ENCODE results near the gene B3GAT3. TPM values are rescaled to one million over a fixed set of nuclear protein-coding genes. Genes with fewer than 3 reads are reported as not detected.

B3GAT3 gene
- total and polyA plus RNA-seq, 2 of the 8 experiments (the other 6 are each of a cell fraction or from before 2014, with no cell fraction given), result 28.0 to 39.0 TPM

- H3K4ac ChIP-seq (replicated peaks; ENCODE audit: insufficient read length, low read depth, low read length), result no peak overlapping the region
- peak; percentile 56; the same call in 1 of the 2 replicates for TF ChIP-seq KDM1A (IDR thresholded peaks at IDR 0.05; ENCODE audit: borderline replicate concordance, low read length)
- TF ChIP-seq, protein P1, sequence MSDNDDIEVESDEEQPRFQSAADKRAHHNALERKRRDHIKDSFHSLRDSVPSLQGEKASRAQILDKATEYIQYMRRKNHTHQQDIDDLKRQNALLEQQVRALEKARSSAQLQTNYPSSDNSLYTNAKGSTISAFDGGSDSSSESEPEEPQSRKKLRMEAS (IDR thresholded peaks at IDR 0.05), result no peak
- H3K14ac ChIP-seq (ENCODE audit: insufficient read length), result no peak overlapping the region
- H3K79me2 ChIP-seq (ENCODE audit: control insufficient read depth in 1 of 2, insufficient read depth in 2 of 2, low read length in 2 of 2), result no peaks in the 10 kb centered on the region
- H3K18ac ChIP-seq (ENCODE audit: extremely low read depth, low read length), result no peak overlapping the region
- H3K9me3 ChIP-seq (ENCODE audit: insufficient read depth in 2 of 2, low read depth in 1 of 2, low read length in 1 of 2), result no peaks in the 10 kb centered on the region
- H3K56ac ChIP-seq (replicated peaks; ENCODE audit: insufficient read length, low read depth, low read length), result no peak overlapping the region
- no peak overlapping the region for H2BK15ac ChIP-seq (ENCODE audit: low read length)
- H4K5ac ChIP-seq (ENCODE audit: insufficient read length, low read depth, low read length), result no peak overlapping the region
- H2AK5ac ChIP-seq (ENCODE audit: low read depth, low read length), result no peak overlapping the region
- no peak overlapping the region for H2BK20ac ChIP-seq (ENCODE audit: low read length)
- H3K23me2 ChIP-seq (ENCODE audit: low read depth, low read length), result peaks cover 9% of the 10 kb centered on the region; the same call in 1 of the 2 replicates
- H3K4me1 ChIP-seq (replicated peaks in 1 of 4; ENCODE audit: control insufficient read depth in 3 of 4, insufficient read depth in 4 of 4, low read length in 3 of 4), result peaks cover 3 to 23% (median 12%) of the 10 kb centered on the region in 4 experiments
- no peak overlapping the region for H2BK120ac ChIP-seq (replicated peaks; ENCODE audit: low read depth, low read length)
- H2BK12ac ChIP-seq (ENCODE audit: low read depth, low read length), result no peak overlapping the region
- 89% methylated on average over 6 of the region's 6 CpGs; no CpG with 5 or more reads in 1 of the 2 experiments for WGBS, 2 experiments (ENCODE audit: extremely low coverage in 1 of 2, insufficient coverage in 1 of 2, insufficient read length in 1 of 2, insufficient replicate concordance in 2 of 2, low coverage in 1 of 2, low lambda C conversion rate in 2 of 2, missing lambda C conversion rate in 1 of 2)
- H2AFZ ChIP-seq (ENCODE audit: low read length), result no peak overlapping the region
- no peak overlapping the region for H4K91ac ChIP-seq (replicated peaks; ENCODE audit: insufficient read length, low read length)
- H3K36me3 ChIP-seq (ENCODE audit: control insufficient read depth in 2 of 4, insufficient read depth in 4 of 4, low read length in 3 of 4), result no peaks in the 10 kb centered on the region; a peak in 2 of 8 replicates
- H3K79me1 ChIP-seq (ENCODE audit: low read depth, low read length), result no peaks in the 10 kb centered on the region
- H3K27me3 ChIP-seq (replicated peaks in 1 of 4; ENCODE audit: control insufficient read depth in 3 of 4, extremely low read depth in 1 of 4, insufficient read depth in 3 of 4, low read length in 3 of 4), result peaks cover 0 to 3% (median 2%) of the 10 kb centered on the region in 4 experiments; a peak in 1 of 7 replicates
- no peak overlapping the region for H3K4me3 ChIP-seq (ENCODE audit: extremely low read depth in 1 of 4, insufficient read depth in 2 of 4, low read depth in 3 of 4, low read length in 4 of 4)
- no peak overlapping the region for H3K27ac ChIP-seq (ENCODE audit: low read depth, low read length)
- CTCF ChIA-PET (ENCODE audit: partially characterized antibody), result interaction anchor here (1.1 to 10.2 kb wide), 8 partner anchors 7 to 67 kb away, joined by 3 to 97 read pairs (median 12); partner anchors contain the start of genes B3GAT3, LBHD1, TUT1 and UQCC3
- H3K23ac ChIP-seq (ENCODE audit: insufficient read length), result no peak overlapping the region
- H4K20me1 ChIP-seq (replicated peaks in 1 of 2; ENCODE audit: control insufficient read depth in 1 of 2, insufficient read depth in 2 of 2, low read length in 2 of 2), result no peaks in the 10 kb centered on the region
- H3K9ac ChIP-seq (replicated peaks in 1 of 4; ENCODE audit: extremely low read depth in 1 of 4, low read depth in 3 of 4, low read length in 3 of 4), result no peak overlapping the region
- POLR2A ChIA-PET (ENCODE audit: partially characterized antibody), result interaction anchor here (0.9 to 15.8 kb wide), 10 partner anchors 10 to 231 kb away, joined by 3 to 235 read pairs (median 6); partner anchors contain the start of genes B3GAT3, C11orf98, CSKMT and EEF1G
- H3K4me2 ChIP-seq (ENCODE audit: insufficient read depth in 1 of 2, low read depth in 2 of 2, low read length in 2 of 2), result no peak overlapping the region
- DNase-seq (ENCODE audit: low read depth in 1 of 2, low spot score in 2 of 2) (no peak), FAIRE-seq (no peak)
- H2BK5ac ChIP-seq (ENCODE audit: low read depth, low read length), result no peak overlapping the region
- no peak overlapping the region for H4K8ac ChIP-seq (ENCODE audit: extremely low read depth, insufficient read depth, low read length)
Observed at GRCh38 chr11:62610403-62610802, 11.4 kb downstream of the B3GAT3 start.

Measured in H1 (cell line).